B cell (primary cell): ENCODE data around the gene SCAMP4. TPM values are rescaled to one million over a fixed set of nuclear protein-coding genes. Genes with fewer than 3 reads are reported as not detected.

ENCODE experiments used
- ATAC-seq: fragments of 200-7000 bp; cut with Tn5 transposase; one replicate; pipeline ENCODE4 v1.10.0; 2021; ENCODE audit warnings: low read depth, mild to moderate bottlenecking, moderate number of reproducible peaks, moderate library complexity
- CTCF ChIA-PET: fragments of 350-600 bp; sonication (Branson Sonifier 250); formaldehyde crosslinking; loops from one replicate; lab custom pipeline; 2021; ENCODE audit warnings: antibody characterized with exemption, inconsistent platforms; lab: Charles Lee
- POLR2A ChIA-PET: fragments of 350-600 bp; sonication (Branson Sonifier 250); formaldehyde crosslinking; loops from one replicate; lab custom pipeline; 2021; ENCODE audit warnings: antibody characterized with exemption; lab: Charles Lee
- DNase-seq: peaks from one replicate; pipeline ENCODE4 v3.0.0; 2013
- H2AFZ ChIP-seq: 2 replicates; pipeline ENCODE4 v1.6.1; 2012; ENCODE audit warnings: mild to moderate bottlenecking, low read depth, low read length; ENCODE audit not compliant: insufficient read depth, poor library complexity, severe bottlenecking
- H3K27ac ChIP-seq, 2 donors: 1 replicate in 1 of 2; 2 replicates in 1 of 2; pipeline ENCODE4 v1.5.1; 2012 to 2013; ENCODE audit warnings: low read length in 2 of 2, mild to moderate bottlenecking in 2 of 2, moderate library complexity in 1 of 2
- H3K27me3 ChIP-seq, 4 experiments: fragments of 200-600 bp in 1 of 4; sonication (generic) in 1 of 4; replicated peaks in 1 of 4; 1 replicate in 2 of 4; 2 replicates in 2 of 4; pipeline versions ENCODE4 v1.6.1 to v1.7.0; 2013 to 2016; ENCODE audit warnings: low read length in 3 of 4, mild to moderate bottlenecking in 2 of 4, mixed read lengths in 1 of 4, moderate library complexity in 1 of 4; ENCODE audit not compliant: insufficient read depth in 4 of 4, control insufficient read depth in 3 of 4; ENCODE audit errors: control extremely low read depth in 1 of 4
- H3K36me3 ChIP-seq, 2 experiments: replicated peaks in 1 of 2; 1 replicate in 1 of 2; 2 replicates in 1 of 2; pipeline versions ENCODE4 v1.6.1 to v1.7.1; 2013; ENCODE audit warnings: low read length in 1 of 2; ENCODE audit not compliant: insufficient read depth in 2 of 2, control insufficient read depth in 1 of 2; ENCODE audit errors: control extremely low read depth in 1 of 2, extremely low read depth in 1 of 2
- H3K4me1 ChIP-seq, 2 donors: fragments of 200-600 bp in 1 of 2; sonication (generic) in 1 of 2; 1 replicate in 1 of 2; 2 replicates in 1 of 2; pipeline versions ENCODE4 v1.5.1 to v1.6.1; 2013 to 2017; ENCODE audit warnings: low read length in 2 of 2; ENCODE audit not compliant: control insufficient read depth in 2 of 2, insufficient read depth in 2 of 2
- H3K4me2 ChIP-seq: replicated peaks from 2 replicates; pipeline ENCODE3; 2012; ENCODE audit warnings: mild to moderate bottlenecking, low read depth, low read length; ENCODE audit not compliant: poor library complexity, severe bottlenecking
- H3K4me3 ChIP-seq, 5 experiments: fragments of 200-600 bp in 1 of 5; sonication (generic) in 1 of 5; 1 replicate in 3 of 5; 2 replicates in 2 of 5; pipeline versions ENCODE4 v1.5.1 to v1.7.0; 2011 to 2016; ENCODE audit warnings: low read length in 4 of 5, mild to moderate bottlenecking in 4 of 5, low read depth in 2 of 5, control low read depth in 1 of 5, moderate library complexity in 1 of 5; ENCODE audit not compliant: insufficient read depth in 1 of 5; ENCODE audit errors: control extremely low read depth in 1 of 5, extremely low read depth in 1 of 5
- H3K79me2 ChIP-seq: fragments of 200-600 bp; sonication (generic); one replicate; pipeline ENCODE4 v1.6.0; 2016; ENCODE audit warnings: low read length; ENCODE audit not compliant: control insufficient read depth, insufficient read depth
- H3K9ac ChIP-seq: fragments of 200-600 bp; sonication (generic); 2 replicates; pipeline ENCODE4 v1.6.1; 2017; ENCODE audit warnings: mild to moderate bottlenecking, low read length, moderate library complexity
- H3K9me3 ChIP-seq, 3 donors: one replicate each; pipeline versions ENCODE4 v1.6.1 to v1.7.1; 2013; ENCODE audit warnings: low read length in 2 of 3; ENCODE audit not compliant: control insufficient read depth in 2 of 3, insufficient read depth in 1 of 3; ENCODE audit errors: control extremely low read depth in 1 of 3
- H4K20me1 ChIP-seq: 2 replicates; pipeline ENCODE4 v1.6.0; 2012; ENCODE audit warnings: mild to moderate bottlenecking, low read length; ENCODE audit not compliant: insufficient read depth, control insufficient read depth, poor library complexity, severe bottlenecking
- H3K27ac Mint-ChIP-seq: one replicate; pipeline ENCODE4 v1.8.0; 2021; ENCODE audit warnings: mixed read lengths
- H3K27me3 Mint-ChIP-seq: one replicate; pipeline ENCODE4 v1.8.0; 2021; ENCODE audit warnings: mixed read lengths
- H3K4me1 Mint-ChIP-seq: one replicate; pipeline ENCODE4 v1.8.0; 2021; ENCODE audit warnings: mixed read lengths
- H3K4me3 Mint-ChIP-seq: one replicate; pipeline ENCODE4 v1.8.0; 2021; ENCODE audit warnings: mixed read lengths
- H3K9me3 Mint-ChIP-seq: one replicate; pipeline ENCODE4 v1.8.0; 2022; ENCODE audit warnings: mixed read lengths; ENCODE audit not compliant: insufficient read depth
- CTCF ChIP-seq: fragments of 200-600 bp; IDR thresholded peaks from one replicate; pipeline ENCODE4 v1.8.0; 2022; ENCODE audit warnings: antibody characterized with exemption, mild to moderate bottlenecking
- EZH2 ChIP-seq: IDR thresholded peaks from 2 replicates; pipeline ENCODE4 v1.6.1; 2012; ENCODE audit warnings: borderline replicate concordance, low read depth, mild to moderate bottlenecking, moderate library complexity, low read length; ENCODE audit not compliant: insufficient read depth, poor library complexity, severe bottlenecking
- WGBS: methylation state at CpG from one replicate; pipeline ENCODE4 v1.1.5; 2013; ENCODE audit warnings: missing lambda C conversion rate; ENCODE audit not compliant: insufficient coverage; 5-methylcytosine and 5-hydroxymethylcytosine counted together
- intact Hi-C: fragments of 100-400 bp; cut with micrococcal nuclease; formaldehyde crosslinking; loops from one replicate; pipeline ENCODE4 v1.10.0; 2022
- polyA plus RNA-seq: library from polyadenylated mRNA; depleted of rRNA; stranded (reverse); fragments of >200 nt; gene quantifications from 2 replicates; pipeline ENCODE4 v1.2.3, GENCODE V29; 2012
- total RNA-seq, 2 donors: library from RNA; stranded (reverse); fragments of 120-200 nt in 1 of 2; gene quantifications; 1 replicate in 1 of 2; 2 replicates in 1 of 2; pipeline versions ENCODE4 v1.2.3 to v1.2.4, GENCODE V29; 2013 to 2022

Gene SCAMP4
- total and polyA plus RNA-seq, 2 donors (not counting 1 experiment from before 2014, with no cell fraction given), result 47.9 to 60.0 TPM

GRCh38 chr19:1957562-1958248 is 52.5 kb downstream of the SCAMP4 start:
- H3K27ac Mint-ChIP-seq, result no peak overlapping the region
- no peak for ATAC-seq

More at GRCh38 chr19:1957562-1958248, 52.5 kb downstream of the SCAMP4 start:
- intact Hi-C loops, result no loop called here
- Histone ChIP-seq H3K27ac (no peak overlapping the region), H4K20me1 (peaks cover 95% of the 10 kb centered on the region), H3K36me3 (peaks cover 0 to 35% of the 10 kb centered on the region in 2 experiments), H2AFZ (no peak overlapping the region), H3K27me3 (no peaks in the 10 kb centered on the region), H3K4me2 (no peak overlapping the region), H3K9me3 (peaks cover 0 to 2% (median 0%) of the 10 kb centered on the region in 3 donors), H3K4me3 (no peak overlapping the region), H3K4me1 (peaks cover 3 to 11% of the 10 kb centered on the region in 2 donors), H3K79me2 (peaks cover 97% of the 10 kb centered on the region), H3K9ac (no peak overlapping the region)
- TF ChIP-seq CTCF (no peak), EZH2 (no peak)
- H3K4me3 Mint-ChIP-seq, result no peak overlapping the region
- 93% methylated on average over 35 of the region's 40 CpGs for WGBS
- H3K9me3 Mint-ChIP-seq, result no peaks in the 10 kb centered on the region
- no peaks in the 10 kb centered on the region for H3K27me3 Mint-ChIP-seq
- ChIA-PET POLR2A (no interaction called here), CTCF (no interaction called here)
- peaks cover 21% of the 10 kb centered on the region for H3K4me1 Mint-ChIP-seq
- DNase-seq, result no peak
